GM18498 (cell line): ENCODE data around the gene MACC1.

Source experiments
- ATAC-seq: cut with Tn5 transposase; IDR thresholded peaks from one replicate; pipeline ENCODE4 v1.9.1; 2021; ENCODE audit warnings: mild to moderate bottlenecking, moderate library complexity; ENCODE audit not compliant: unreplicated experiment

Gene MACC1

DNA sequence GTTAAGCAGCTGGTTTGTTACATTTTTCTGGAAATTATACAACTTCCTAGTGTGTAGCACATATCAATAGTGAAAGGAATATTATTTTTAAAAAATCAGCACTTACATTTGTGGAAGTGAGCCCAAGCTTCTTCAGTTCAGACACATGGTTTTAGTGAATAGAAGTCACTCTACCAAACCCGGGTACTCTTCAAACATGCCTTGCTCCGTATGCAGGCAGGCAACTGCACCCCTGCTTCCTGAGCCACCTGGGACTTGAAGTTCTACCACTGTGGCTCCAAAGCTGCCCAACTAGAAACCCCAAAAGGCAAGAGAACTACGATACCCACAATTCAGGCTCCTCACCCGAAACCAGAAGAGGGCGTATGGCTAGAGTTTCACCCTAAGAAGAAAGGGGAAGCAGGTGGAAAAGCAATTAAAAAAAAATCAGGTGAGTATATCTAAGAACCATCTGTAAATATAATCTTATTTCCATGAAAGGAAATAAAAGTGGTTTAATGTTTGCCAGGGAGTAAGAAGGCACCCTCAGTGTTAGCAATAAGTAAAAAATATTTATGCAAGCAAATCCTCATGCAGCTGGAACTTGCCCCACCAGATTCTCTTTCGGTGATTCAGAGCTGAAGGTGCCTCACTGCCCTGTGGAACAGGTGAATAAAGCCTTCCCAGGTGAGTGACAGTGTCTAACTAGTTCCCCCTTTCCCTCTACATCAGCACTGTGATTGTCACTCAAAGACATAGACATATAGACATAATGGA lies at the start of gene MACC1:
Gene MACC1 (minus strand): TSS at position 192 of the 756 bp plus-strand sequence. CDS start 55,522 bp downstream, outside the sequence.
- peak; percentile 55 for ATAC-seq

- peak; percentile 52 for ATAC-seq
Observed at GRCh38 chr7:20264623-20265022, 47.4 kb upstream of the MACC1 start.

- no peak for ATAC-seq
Observed at GRCh38 chr7:20260223-20260622, 43.0 kb upstream of the MACC1 start.

DNA sequence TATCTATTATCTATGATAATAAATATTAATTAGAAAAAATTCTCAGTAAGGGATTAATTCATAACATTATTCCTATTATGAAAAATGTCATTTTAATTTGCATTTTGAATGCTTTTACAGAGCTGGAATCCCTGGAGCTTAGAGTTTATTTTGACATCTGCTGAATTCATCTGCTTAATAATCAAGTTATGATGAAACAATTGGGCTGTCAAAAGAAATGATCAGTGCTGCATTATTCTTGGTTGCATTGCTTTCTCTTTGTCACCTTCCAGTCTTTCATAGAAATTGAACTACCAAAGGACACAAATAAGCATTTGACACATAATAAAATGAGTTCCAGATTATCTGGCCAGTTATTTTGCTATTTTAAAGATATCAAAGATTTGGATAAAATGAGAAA lies 40.0 kb upstream of the MACC1 start:
- no peak for ATAC-seq

DNA sequence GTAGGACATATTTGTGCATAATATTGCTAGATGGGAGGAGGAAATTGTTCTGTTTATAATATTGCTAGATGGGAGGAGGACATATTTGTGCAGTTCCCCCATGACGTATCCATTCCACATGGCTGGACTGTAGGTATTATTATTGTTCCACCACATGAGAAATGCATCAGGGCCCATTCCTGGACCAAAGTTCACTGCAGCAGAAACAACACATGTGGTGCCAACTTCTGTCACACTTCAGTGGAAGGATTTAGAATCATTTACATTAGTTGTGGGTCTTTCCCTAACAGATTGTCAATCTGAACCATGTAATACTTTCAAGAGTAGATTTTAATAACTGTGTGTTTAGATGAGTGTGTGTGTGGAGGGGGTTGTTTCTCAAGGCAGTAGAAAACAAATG lies 32.7 kb upstream of the MACC1 start:
- ATAC-seq: peak; percentile 55

GRCh38 chr7:20249376-20249775 lies 32.2 kb upstream of the MACC1 start:
- no peak for ATAC-seq

DNA sequence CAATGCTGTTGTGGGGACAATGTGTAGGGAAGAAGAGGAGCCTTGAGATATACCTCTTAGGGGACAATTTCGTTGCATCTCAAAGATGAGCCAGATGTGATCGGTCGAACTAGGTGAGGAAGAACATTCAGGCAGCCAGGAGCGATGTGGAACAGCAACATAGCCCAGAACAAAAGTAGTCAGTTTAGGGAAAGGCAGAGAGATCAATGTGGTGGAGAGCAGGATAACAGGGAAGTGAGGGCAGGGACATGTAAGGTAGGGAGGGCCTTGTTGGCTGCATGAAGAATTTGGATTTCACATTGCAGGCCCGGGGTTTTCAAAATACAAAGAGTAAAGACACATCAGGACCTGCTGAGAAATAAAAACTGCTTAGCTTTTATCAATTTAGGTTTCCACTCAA lies 29.1 kb upstream of the MACC1 start:
- ATAC-seq: no peak

- ATAC-seq: no peak
Observed at GRCh38 chr7:20244334-20245120, 27.3 kb upstream of the MACC1 start.

GRCh38 chr7:20241911-20242261 lies 24.7 kb upstream of the MACC1 start:
- peak; percentile 45 for ATAC-seq

GRCh38 chr7:20241194-20241910 lies 24.2 kb upstream of the MACC1 start:
- ATAC-seq: no peak

- peak; percentile 47 for ATAC-seq
Observed at GRCh38 chr7:20240080-20240926, 23.1 kb upstream of the MACC1 start.

GRCh38 chr7:20238754-20239324 lies 21.7 kb upstream of the MACC1 start:
- peak; percentile 87 for ATAC-seq

GRCh38 chr7:20238194-20238753 lies 21.1 kb upstream of the MACC1 start:
- no peak for ATAC-seq

DNA sequence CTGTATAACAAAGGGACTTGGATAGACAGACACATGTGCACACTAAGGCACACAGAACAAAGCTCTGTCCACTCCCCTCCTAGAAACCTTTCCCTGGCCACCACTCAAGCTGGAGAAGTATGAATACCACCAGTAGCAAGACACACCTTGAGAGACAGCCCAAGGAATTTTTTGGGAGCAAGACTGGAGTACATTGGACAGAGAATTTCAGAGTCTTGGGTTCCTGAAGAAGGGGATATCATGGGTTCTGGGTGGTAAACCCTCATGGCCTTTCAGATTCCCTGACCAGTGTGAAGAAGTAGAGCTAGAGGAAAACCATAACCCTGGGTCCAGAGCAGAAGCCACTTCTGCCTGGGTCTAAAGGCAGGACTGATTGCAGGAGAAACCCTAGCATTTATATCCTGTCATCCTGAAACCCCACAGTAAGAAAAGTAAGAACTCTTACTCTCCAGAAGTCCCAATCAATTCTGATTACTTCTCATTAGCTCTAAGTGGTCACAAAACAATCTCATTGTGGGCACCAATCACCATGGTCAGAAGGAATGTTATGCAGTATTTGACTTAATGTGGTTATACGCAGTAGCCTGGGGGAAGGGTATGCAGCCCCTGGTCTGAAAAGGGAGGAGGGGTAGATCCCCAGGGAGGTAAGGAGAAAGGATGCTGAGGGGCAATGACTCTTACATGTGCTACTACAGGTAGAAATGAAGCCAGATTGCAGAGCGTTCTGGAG lies 20.4 kb upstream of the MACC1 start:
- ATAC-seq: no peak

DNA sequence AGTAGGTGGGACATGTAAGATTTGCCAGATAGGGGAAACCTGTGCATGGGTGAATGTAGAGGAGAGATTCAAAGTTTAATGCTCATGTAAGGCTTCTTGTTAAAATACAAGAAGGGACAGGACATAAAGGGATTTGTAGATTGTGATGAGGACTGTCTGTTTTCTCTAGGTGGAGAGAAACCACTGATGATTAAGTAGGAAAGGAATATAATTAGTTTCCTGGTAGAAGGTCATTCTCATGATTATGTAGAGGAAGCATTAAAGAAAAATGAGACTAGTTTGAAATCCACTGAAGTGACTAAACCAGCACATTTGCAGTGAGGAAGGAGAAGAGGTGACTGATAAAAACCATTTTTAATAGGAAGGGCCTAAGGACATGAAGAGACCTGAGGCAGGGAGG lies 19.6 kb upstream of the MACC1 start:
- ATAC-seq: no peak

GRCh38 chr7:20236043-20236442 lies 18.9 kb upstream of the MACC1 start:
- ATAC-seq: no peak

DNA sequence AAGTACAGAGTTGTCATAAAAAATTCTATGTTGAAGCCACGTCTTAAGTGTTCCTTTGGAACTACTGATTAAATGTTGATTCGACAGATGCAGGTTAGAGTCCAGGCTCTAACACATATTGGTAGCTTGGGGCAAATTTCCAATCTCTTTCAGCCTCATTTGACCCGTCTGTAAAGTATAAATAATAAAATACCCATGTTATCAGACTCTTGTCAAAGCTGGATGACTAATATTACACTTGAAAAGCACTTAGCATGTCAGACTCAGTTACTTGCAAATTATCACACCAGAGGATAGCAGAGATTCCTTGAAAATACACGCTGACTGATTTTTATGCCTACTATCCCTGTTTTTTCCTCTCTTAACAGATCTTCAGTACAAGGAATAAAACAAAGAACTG lies 18.1 kb upstream of the MACC1 start:
- no peak for ATAC-seq

DNA sequence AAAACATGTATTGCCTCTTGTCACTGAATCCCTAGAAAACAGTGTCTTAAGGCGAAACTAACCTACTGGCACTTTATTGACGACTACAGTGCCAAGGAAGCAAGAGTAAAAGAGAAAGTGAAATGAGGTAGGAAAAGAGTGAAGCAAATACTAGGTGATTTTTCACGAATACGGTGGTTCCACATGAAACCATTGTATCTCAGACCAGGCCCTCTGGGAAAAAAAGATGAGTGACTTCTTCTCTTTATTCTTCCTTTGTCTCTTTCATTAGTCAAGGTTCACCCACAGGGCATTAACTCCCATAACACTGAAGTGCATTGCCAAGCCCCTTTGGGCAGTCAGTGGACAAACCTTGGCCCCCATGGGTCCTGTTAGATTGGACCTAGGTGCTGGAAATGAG lies 16.2 kb upstream of the MACC1 start:
- peak; percentile 54 for ATAC-seq

- peak; percentile 40 for ATAC-seq
Observed at GRCh38 chr7:20232848-20233247, 15.7 kb upstream of the MACC1 start.
